ENCODE measurements around the gene MRPL10. TPM values are rescaled to one million over a fixed set of nuclear protein-coding genes. Genes with fewer than 3 reads are reported as not detected.

The MRPL10 gene
- total and polyA plus RNA-seq, 2 experiments from 2014 or later: 50.2 to 74.7 TPM

DNA sequence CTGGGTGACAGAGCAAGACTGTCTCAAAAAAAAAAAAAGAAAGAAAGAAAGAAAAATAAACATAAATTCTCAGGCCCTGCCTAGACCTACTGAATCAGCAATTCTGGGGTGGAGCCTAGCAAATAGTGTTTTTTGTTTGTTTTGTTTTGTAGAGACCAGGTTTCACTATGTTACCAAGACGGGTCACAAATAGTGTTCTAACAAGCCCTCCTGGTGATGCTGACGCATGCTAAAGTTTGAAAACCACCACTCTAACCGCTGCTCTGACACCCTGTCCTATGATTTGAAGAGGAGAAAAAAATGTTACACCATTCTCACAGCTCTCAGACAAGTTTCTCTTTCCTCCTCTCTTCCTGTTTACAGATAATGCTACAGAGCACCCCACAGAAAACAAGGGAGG, 1.5 kb downstream of the MRPL10 start:
- Histone ChIP-seq H4K20me1 (replicated peaks; ENCODE audit: insufficient read depth) (peaks cover 8% of the 10 kb centered on the region), H3F3A (replicated peaks; ENCODE audit: low read depth) (peaks cover 4% of the 10 kb centered on the region; the same call in 1 of the 2 replicates), H3K4me2 (peak overlapping the region; percentile 82; the same call in 1 of the 2 replicates), H3K36me3 (ENCODE audit: insufficient read depth) (peaks cover 7% of the 10 kb centered on the region; the same call in 1 of the 2 replicates), H3K4me1 (ENCODE audit: insufficient read depth) (peaks cover 11% of the 10 kb centered on the region; the same call in 1 of the 2 replicates), H3K79me2 (replicated peaks; ENCODE audit: insufficient read depth) (peaks cover 20% of the 10 kb centered on the region), H3K27me3 (ENCODE audit: insufficient read depth) (no peaks in the 10 kb centered on the region), H3K4me3 (no peak overlapping the region), H3K9me2 (ENCODE audit: insufficient read depth) (no peaks in the 10 kb centered on the region), H3K27ac (ENCODE audit: low read depth) (no peak overlapping the region), H2AFZ (no peak overlapping the region)
- peaks cover 11% of the 10 kb centered on the region for H3K27me3 Mint-ChIP-seq (ENCODE audit: insufficient read depth, low read depth, poor library complexity)
- ATAC-seq: no peak
- H3K27ac Mint-ChIP-seq: no peak overlapping the region
- no peak for DNase-seq (ENCODE audit: low spot score)
- peak overlapping the region; percentile 93 for H3K4me3 Mint-ChIP-seq
- H3K9me3 Mint-ChIP-seq: no peaks in the 10 kb centered on the region; the same call in 2 of the 3 replicates
- peaks cover 32% of the 10 kb centered on the region for H3K36me3 Mint-ChIP-seq (ENCODE audit: low read depth)
- TF ChIP-seq, protein P1, sequence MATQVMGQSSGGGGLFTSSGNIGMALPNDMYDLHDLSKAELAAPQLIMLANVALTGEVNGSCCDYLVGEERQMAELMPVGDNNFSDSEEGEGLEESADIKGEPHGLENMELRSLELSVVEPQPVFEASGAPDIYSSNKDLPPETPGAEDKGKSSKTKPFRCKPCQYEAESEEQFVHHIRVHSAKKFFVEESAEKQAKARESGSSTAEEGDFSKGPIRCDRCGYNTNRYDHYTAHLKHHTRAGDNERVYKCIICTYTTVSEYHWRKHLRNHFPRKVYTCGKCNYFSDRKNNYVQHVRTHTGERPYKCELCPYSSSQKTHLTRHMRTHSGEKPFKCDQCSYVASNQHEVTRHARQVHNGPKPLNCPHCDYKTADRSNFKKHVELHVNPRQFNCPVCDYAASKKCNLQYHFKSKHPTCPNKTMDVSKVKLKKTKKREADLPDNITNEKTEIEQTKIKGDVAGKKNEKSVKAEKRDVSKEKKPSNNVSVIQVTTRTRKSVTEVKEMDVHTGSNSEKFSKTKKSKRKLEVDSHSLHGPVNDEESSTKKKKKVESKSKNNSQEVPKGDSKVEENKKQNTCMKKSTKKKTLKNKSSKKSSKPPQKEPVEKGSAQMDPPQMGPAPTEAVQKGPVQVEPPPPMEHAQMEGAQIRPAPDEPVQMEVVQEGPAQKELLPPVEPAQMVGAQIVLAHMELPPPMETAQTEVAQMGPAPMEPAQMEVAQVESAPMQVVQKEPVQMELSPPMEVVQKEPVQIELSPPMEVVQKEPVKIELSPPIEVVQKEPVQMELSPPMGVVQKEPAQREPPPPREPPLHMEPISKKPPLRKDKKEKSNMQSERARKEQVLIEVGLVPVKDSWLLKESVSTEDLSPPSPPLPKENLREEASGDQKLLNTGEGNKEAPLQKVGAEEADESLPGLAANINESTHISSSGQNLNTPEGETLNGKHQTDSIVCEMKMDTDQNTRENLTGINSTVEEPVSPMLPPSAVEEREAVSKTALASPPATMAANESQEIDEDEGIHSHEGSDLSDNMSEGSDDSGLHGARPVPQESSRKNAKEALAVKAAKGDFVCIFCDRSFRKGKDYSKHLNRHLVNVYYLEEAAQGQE (IDR thresholded peaks at IDR 0.05; ENCODE audit: unreplicated experiment): no peak
- TF ChIP-seq, protein P2, sequence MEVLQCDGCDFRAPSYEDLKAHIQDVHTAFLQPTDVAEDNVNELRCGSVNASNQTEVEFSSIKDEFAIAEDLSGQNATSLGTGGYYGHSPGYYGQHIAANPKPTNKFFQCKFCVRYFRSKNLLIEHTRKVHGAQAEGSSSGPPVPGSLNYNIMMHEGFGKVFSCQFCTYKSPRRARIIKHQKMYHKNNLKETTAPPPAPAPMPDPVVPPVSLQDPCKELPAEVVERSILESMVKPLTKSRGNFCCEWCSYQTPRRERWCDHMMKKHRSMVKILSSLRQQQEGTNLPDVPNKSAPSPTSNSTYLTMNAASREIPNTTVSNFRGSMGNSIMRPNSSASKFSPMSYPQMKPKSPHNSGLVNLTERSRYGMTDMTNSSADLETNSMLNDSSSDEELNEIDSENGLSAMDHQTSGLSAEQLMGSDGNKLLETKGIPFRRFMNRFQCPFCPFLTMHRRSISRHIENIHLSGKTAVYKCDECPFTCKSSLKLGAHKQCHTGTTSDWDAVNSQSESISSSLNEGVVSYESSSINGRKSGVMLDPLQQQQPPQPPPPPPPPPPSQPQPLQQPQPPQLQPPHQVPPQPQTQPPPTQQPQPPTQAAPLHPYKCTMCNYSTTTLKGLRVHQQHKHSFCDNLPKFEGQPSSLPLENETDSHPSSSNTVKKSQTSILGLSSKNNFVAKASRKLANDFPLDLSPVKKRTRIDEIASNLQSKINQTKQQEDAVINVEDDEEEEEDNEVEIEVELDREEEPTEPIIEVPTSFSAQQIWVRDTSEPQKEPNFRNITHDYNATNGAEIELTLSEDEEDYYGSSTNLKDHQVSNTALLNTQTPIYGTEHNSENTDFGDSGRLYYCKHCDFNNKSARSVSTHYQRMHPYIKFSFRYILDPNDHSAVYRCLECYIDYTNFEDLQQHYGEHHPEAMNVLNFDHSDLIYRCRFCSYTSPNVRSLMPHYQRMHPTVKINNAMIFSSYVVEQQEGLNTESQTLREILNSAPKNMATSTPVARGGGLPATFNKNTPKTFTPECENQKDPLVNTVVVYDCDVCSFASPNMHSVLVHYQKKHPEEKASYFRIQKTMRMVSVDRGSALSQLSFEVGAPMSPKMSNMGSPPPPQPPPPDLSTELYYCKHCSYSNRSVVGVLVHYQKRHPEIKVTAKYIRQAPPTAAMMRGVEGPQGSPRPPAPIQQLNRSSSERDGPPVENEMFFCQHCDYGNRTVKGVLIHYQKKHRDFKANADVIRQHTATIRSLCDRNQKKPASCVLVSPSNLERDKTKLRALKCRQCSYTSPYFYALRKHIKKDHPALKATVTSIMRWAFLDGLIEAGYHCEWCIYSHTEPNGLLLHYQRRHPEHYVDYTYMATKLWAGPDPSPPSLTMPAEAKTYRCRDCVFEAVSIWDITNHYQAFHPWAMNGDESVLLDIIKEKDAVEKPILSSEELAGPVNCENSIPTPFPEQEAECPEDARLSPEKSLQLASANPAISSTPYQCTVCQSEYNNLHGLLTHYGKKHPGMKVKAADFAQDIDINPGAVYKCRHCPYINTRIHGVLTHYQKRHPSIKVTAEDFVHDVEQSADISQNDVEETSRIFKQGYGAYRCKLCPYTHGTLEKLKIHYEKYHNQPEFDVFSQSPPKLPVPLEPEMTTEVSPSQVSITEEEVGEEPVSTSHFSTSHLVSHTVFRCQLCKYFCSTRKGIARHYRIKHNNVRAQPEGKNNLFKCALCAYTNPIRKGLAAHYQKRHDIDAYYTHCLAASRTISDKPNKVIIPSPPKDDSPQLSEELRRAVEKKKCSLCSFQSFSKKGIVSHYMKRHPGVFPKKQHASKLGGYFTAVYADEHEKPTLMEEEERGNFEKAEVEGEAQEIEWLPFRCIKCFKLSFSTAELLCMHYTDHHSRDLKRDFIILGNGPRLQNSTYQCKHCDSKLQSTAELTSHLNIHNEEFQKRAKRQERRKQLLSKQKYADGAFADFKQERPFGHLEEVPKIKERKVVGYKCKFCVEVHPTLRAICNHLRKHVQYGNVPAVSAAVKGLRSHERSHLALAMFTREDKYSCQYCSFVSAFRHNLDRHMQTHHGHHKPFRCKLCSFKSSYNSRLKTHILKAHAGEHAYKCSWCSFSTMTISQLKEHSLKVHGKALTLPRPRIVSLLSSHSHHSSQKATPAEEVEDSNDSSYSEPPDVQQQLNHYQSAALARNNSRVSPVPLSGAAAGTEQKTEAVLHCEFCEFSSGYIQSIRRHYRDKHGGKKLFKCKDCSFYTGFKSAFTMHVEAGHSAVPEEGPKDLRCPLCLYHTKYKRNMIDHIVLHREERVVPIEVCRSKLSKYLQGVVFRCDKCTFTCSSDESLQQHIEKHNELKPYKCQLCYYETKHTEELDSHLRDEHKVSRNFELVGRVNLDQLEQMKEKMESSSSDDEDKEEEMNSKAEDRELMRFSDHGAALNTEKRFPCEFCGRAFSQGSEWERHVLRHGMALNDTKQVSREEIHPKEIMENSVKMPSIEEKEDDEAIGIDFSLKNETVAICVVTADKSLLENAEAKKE (CRISPR knock-in tag; IDR thresholded peaks at IDR 0.05): no peak
- TF ChIP-seq JUNB (IDR thresholded peaks at IDR 0.05; ENCODE audit: unreplicated experiment) (no peak), CREB1 (CRISPR knock-in tag; IDR thresholded peaks at IDR 0.05; ENCODE audit: low read depth) (no peak)
- TF ChIP-seq, protein P3, sequence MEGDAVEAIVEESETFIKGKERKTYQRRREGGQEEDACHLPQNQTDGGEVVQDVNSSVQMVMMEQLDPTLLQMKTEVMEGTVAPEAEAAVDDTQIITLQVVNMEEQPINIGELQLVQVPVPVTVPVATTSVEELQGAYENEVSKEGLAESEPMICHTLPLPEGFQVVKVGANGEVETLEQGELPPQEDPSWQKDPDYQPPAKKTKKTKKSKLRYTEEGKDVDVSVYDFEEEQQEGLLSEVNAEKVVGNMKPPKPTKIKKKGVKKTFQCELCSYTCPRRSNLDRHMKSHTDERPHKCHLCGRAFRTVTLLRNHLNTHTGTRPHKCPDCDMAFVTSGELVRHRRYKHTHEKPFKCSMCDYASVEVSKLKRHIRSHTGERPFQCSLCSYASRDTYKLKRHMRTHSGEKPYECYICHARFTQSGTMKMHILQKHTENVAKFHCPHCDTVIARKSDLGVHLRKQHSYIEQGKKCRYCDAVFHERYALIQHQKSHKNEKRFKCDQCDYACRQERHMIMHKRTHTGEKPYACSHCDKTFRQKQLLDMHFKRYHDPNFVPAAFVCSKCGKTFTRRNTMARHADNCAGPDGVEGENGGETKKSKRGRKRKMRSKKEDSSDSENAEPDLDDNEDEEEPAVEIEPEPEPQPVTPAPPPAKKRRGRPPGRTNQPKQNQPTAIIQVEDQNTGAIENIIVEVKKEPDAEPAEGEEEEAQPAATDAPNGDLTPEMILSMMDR (conservative IDR thresholded peaks at IDR 0.05; ENCODE audit: low read depth in 2 of 2): no peak
- peaks cover 8% of the 10 kb centered on the region for H3K4me1 Mint-ChIP-seq

Data from GM23338 (cell line).